Karpas-422 (cell line): ENCODE measurements around the gene PDXP. TPM values are rescaled to one million over a fixed set of nuclear protein-coding genes. Genes with fewer than 3 reads are reported as not detected.
"Not testable (repeated sequence)": the region's sequence is repeated elsewhere in the genome, so short reads cannot be mapped to it uniquely, and the experiment has no call there.

ENCODE experiments used
- DNase-seq: peaks from one replicate; pipeline ENCODE4 v3.0.0-alpha.2; 2015
- H2AFZ ChIP-seq: fragments of 200-600 bp; sonication (generic); 2 replicates; pipeline ENCODE4 v1.6.1; 2014; ENCODE audit warnings: antibody characterized with exemption, low read length, mixed read lengths
- H3K27ac ChIP-seq: fragments of 200-600 bp; sonication (generic); 2 replicates; pipeline ENCODE4 v1.5.1; 2014; ENCODE audit warnings: mild to moderate bottlenecking, low read length, moderate library complexity
- H3K27me3 ChIP-seq: fragments of 200-600 bp; sonication (generic); 2 replicates; pipeline ENCODE4 v1.6.1; 2014; ENCODE audit warnings: low read length, mixed read lengths
- H3K36me3 ChIP-seq: fragments of 200-600 bp; sonication (generic); 2 replicates; pipeline ENCODE4 v1.6.1; 2014; ENCODE audit warnings: low read length, mixed read lengths; ENCODE audit not compliant: insufficient read depth
- H3K4me1 ChIP-seq: fragments of 200-600 bp; sonication (generic); 2 replicates; pipeline ENCODE4 v1.6.1; 2014; ENCODE audit warnings: mild to moderate bottlenecking, low read length, mixed read lengths
- H3K4me2 ChIP-seq: fragments of 200-600 bp; sonication (generic); 2 replicates; pipeline ENCODE4 v1.6.1; 2014; ENCODE audit warnings: low read length, low read depth, mild to moderate bottlenecking; ENCODE audit not compliant: poor library complexity, severe bottlenecking
- H3K4me3 ChIP-seq: fragments of 200-600 bp; sonication (generic); 2 replicates; pipeline ENCODE4 v1.5.1; 2014; ENCODE audit warnings: mild to moderate bottlenecking, antibody characterized with exemption, low read length, mixed read lengths
- H3K79me2 ChIP-seq: fragments of 200-600 bp; sonication (generic); 2 replicates; pipeline ENCODE4 v1.6.1; 2014; ENCODE audit warnings: mild to moderate bottlenecking, low read length, mixed read lengths
- H3K9ac ChIP-seq: fragments of 200-600 bp; sonication (generic); 2 replicates; pipeline ENCODE4 v1.6.0; 2014; ENCODE audit warnings: low read length
- H3K9me2 ChIP-seq: fragments of 200-600 bp; sonication (generic), shearing (Covaris generic); replicated peaks from 2 replicates; pipeline ENCODE4 v1.6.0; 2014; ENCODE audit warnings: mild to moderate bottlenecking, low read length, moderate library complexity; ENCODE audit not compliant: insufficient read depth
- H3K9me3 ChIP-seq: fragments of 300-700, 200-600 bp; sonication (generic); 2 replicates; pipeline ENCODE4 v1.6.1; 2014; ENCODE audit warnings: low read length, mixed read lengths
- H4K20me1 ChIP-seq: fragments of 200-600 bp; sonication (generic); 2 replicates; pipeline ENCODE4 v1.6.1; 2014; ENCODE audit warnings: mild to moderate bottlenecking, antibody characterized with exemption, low read length, low read depth; ENCODE audit not compliant: insufficient read depth
- total RNA-seq: library from RNA; depleted of rRNA; stranded (reverse); fragments of >200 nt; shearing (Covaris generic); gene quantifications from 2 replicates; pipeline ENCODE4 v1.2.3, GENCODE V29; 2014; ENCODE audit warnings: low replicate concordance

Gene PDXP
- total RNA-seq, 1 experiment from 2014 or later = 78.9 TPM

DNA sequence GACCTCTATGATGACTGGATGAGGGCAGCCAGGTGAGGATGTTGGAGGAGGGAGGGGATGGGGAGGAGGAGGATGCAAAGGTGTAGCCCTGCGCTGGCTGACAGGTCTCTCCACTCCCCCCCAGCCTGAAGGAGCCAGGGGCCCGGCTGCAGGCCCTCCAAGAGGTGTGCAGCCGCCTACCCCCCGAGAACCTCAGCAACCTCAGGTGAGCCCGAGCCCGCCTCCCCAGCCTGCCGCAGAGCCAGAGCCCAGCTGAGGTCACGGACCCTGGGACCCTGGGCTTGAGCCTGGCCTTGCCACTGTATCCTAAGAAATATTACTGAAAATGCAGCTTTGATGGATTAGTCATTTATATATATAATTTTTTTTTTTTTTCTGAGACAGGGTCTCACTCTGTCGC is 11.2 kb upstream of the PDXP start:
- no peaks in the 10 kb centered on the region for H4K20me1 ChIP-seq
- DNase-seq = no peak
- no peak overlapping the region for H3K4me2 ChIP-seq
- H2AFZ ChIP-seq = no peak overlapping the region
- H3K9me3 ChIP-seq = no peaks in the 10 kb centered on the region
- peaks cover 5% of the 10 kb centered on the region; the same call in 1 of the 2 replicates for H3K79me2 ChIP-seq
- no peaks in the 10 kb centered on the region for H3K27me3 ChIP-seq
- no peak overlapping the region for H3K9ac ChIP-seq
- H3K4me3 ChIP-seq = no peak overlapping the region
- peaks cover 39% of the 10 kb centered on the region for H3K36me3 ChIP-seq
- peaks cover 4% of the 10 kb centered on the region for H3K4me1 ChIP-seq
- no peak overlapping the region for H3K27ac ChIP-seq
- no peaks in the 10 kb centered on the region for H3K9me2 ChIP-seq

DNA sequence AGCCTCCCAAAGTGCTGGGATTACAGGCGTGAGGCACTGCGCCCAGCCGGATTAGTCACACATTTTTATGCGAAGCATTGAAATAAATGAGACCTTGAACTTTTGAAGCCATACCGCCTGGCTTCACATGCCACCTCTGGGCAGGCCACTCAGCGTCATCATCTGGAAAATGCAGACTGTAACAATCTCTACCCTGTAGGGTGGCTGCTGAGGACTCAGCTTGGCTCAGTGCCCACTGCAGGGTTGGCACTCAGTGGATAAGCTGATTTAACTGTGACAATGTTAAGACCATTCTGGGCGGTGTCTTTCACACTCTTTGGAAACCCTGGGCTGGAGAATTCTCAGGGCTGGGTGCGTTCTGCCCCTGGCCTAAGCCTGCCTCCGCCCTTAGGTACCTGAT is 10.6 kb upstream of the PDXP start:
- Histone ChIP-seq H3K27me3 (no peaks in the 10 kb centered on the region), H3K4me2 (no peak overlapping the region), H2AFZ (no peak overlapping the region), H3K4me1 (peaks cover 3% of the 10 kb centered on the region), H3K9me2 (no peaks in the 10 kb centered on the region), H3K79me2 (peaks cover 5% of the 10 kb centered on the region; the same call in 1 of the 2 replicates), H4K20me1 (no peaks in the 10 kb centered on the region), H3K9me3 (no peaks in the 10 kb centered on the region), H3K27ac (no peak overlapping the region), H3K36me3 (peaks cover 39% of the 10 kb centered on the region), H3K4me3 (no peak overlapping the region), H3K9ac (no peak overlapping the region)
- no peak for DNase-seq

DNA sequence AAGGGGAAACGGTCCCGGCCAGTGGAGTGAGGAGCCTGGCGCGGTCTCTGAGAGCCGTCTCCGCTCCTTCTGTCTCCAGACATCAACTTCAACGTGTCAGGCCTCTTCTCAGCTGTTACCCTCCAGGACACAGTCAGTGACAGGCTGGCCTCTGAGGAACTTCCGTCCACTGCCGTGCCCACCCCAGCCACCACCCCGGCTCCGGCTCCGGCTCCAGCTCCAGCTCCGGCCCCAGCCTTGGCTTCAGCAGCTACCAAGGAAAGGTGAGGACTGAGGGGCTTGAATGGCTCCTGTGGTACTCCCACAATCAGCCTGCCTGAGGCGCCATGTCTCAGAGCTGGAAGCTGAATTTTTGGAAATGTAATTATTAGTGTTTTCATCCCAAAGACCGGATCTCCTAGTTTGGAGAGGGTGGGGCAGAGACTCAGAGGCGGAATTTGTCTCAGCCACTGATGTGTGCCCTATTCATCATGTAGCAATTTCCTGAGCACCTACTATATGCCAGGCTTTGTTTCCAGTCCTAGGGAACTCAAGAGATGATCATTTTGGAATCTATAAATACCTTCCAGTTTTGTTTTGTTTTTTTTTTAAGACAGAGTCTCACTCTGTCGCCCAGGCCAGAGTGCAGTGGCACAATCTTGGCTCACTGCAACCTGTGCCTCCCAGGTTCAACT is 7.9 kb upstream of the PDXP start:
- H3K9ac ChIP-seq = no peak overlapping the region
- peaks cover 24% of the 10 kb centered on the region for H3K36me3 ChIP-seq

DNA sequence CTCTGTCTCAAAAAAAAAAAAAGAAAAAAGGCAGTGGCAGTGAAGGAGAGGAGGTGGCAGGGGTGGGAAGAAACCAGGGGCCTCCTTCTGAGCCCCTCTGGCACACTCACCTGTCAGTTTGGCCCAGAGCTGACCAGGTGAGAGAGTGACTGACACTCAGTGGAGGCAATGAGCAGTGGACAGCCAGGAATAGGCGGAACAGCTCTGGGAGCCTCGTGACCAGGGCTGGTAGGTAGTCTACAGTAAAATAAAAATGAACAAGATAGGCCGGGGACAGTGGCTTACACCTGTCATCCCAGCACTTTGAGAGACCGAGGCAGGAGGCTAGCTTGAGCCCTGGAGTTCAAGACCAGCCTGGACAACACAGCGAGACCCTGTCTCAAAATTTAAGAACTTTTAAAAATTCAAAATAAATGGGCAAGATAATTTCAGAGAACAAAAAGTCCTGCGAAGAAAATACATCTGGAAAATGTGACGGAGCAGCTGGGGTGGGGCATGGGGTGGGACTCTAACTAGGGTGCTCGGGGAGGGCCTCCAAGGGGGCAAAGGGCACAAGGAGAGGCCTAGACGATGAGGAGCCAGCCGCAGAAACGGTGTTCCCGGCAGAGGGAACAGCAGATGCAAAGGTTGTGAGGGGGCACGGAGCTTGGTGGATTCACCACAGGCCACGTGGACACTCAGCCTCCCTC is 3.8 kb upstream of the PDXP start:
- Histone ChIP-seq H3K9ac (no peak overlapping the region), H2AFZ (no peak overlapping the region), H3K4me2 (no peak overlapping the region), H4K20me1 (peaks cover 6% of the 10 kb centered on the region), H3K4me3 (no peak overlapping the region), H3K79me2 (peaks cover 7% of the 10 kb centered on the region), H3K27ac (no peak overlapping the region), H3K4me1 (peaks cover 18% of the 10 kb centered on the region), H3K9me2 (no peaks in the 10 kb centered on the region), H3K36me3 (peaks cover 17% of the 10 kb centered on the region), H3K9me3 (no peaks in the 10 kb centered on the region), H3K27me3 (no peaks in the 10 kb centered on the region)
- no peak for DNase-seq

More for the DNA sequence above, 7.9 kb upstream of the PDXP start:
- Histone ChIP-seq H3K4me1 (no peaks in the 10 kb centered on the region), H4K20me1 (no peaks in the 10 kb centered on the region), H3K27me3 (no peaks in the 10 kb centered on the region), H3K4me3 (no peak overlapping the region), H3K27ac (no peak overlapping the region), H3K79me2 (no peaks in the 10 kb centered on the region; the same call in 1 of the 2 replicates), H3K9me2 (no peaks in the 10 kb centered on the region), H3K9me3 (no peaks in the 10 kb centered on the region), H3K4me2 (no peak overlapping the region), H2AFZ (no peak overlapping the region)
- DNase-seq = no peak

DNA sequence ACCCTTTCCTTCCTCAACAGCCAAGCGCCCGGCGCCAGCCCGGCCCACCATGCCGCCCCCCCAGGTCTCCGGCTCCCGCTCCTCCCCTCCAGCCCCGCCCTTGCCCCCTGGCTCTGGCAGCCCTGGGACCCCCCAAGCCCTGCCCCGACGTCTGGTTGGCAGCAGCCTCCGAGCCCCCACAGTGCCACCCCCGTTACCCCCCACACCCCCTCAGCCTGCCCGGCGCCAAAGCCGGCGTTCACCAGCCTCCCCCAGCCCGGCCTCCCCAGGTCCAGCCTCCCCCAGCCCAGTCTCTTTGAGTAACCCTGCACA is 3.3 kb upstream of the PDXP start:
- Histone ChIP-seq H3K4me1 (peaks cover 23% of the 10 kb centered on the region), H4K20me1 (peaks cover 11% of the 10 kb centered on the region), H3K27ac (no peak overlapping the region), H3K4me2 (no peak overlapping the region), H3K4me3 (no peak overlapping the region), H2AFZ (no peak overlapping the region), H3K79me2 (peaks cover 12% of the 10 kb centered on the region), H3K9ac (no peak overlapping the region), H3K27me3 (no peaks in the 10 kb centered on the region), H3K9me3 (no peaks in the 10 kb centered on the region), H3K36me3 (peaks cover 12% of the 10 kb centered on the region), H3K9me2 (no peaks in the 10 kb centered on the region)
- DNase-seq = no peak

DNA sequence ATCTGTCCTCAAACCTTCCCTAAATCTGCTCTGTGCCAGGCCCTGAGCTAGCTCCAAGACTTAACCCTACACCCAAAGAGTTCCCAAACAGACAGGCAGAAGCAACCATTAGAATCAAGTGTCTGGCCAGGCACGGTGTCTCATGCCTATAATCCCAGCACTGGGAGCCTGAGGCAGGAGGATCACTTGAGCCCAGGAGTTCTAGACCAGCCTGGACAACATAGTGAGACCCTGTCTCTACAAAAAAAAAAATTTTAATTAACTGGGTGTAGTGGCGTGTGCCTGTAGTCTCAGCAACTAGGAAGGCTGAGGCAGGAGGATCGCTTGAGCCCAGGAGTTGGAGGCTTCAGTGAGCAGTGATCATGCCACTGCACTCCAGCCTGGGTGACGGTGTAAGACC is 1.9 kb upstream of the PDXP start:
- H3K79me2 ChIP-seq = peaks cover 26% of the 10 kb centered on the region
- peaks cover 37% of the 10 kb centered on the region for H3K4me1 ChIP-seq
- not testable (repeated sequence) for H3K27me3 ChIP-seq, H3K9me2 ChIP-seq, H3K9ac ChIP-seq, H2AFZ ChIP-seq, H3K4me2 ChIP-seq, H3K36me3 ChIP-seq, H3K4me3 ChIP-seq, DNase-seq, H3K9me3 ChIP-seq
- peak overlapping the region; percentile 98 for H3K27ac ChIP-seq
- H4K20me1 ChIP-seq = peaks cover 24% of the 10 kb centered on the region

DNA sequence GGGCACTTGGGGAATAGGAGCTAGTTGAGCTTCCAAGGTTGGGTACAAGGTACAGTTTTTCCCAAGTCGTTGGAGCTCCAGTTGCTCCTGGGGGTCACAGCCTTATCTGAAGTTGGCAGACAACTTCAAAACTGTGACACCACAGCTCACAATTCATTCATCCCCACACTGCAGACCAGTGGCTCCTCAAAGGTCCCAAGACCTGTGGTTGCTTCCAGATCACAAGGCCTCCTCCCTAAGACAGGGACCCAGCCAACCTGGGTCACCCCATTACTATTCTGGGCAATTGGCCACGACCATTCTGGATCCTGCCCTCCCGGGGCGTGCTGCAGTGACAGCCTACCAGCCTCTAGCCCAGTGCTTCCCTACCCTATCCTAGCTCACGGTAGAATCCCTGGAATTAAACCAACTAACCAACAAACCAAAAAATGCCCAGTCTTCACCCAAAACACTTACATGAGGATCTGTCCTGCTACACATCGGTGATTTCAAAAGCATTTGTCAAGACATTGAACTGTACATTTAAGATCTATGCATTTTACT is 862 bp upstream of the PDXP start:
- Histone ChIP-seq H2AFZ (peak overlapping the region; percentile 38), H3K27ac (peak overlapping the region; percentile 98), H3K4me1 (peaks cover 43% of the 10 kb centered on the region), H3K79me2 (peaks cover 36% of the 10 kb centered on the region), H3K27me3 (no peaks in the 10 kb centered on the region), H3K4me3 (peak overlapping the region; percentile 72), H3K9ac (peak overlapping the region; percentile 78), H3K9me2 (no peaks in the 10 kb centered on the region), H3K36me3 (peaks cover 3% of the 10 kb centered on the region; the same call in 1 of the 2 replicates), H3K9me3 (no peaks in the 10 kb centered on the region), H3K4me2 (peak overlapping the region; percentile 99), H4K20me1 (peaks cover 31% of the 10 kb centered on the region)
- DNase-seq = no peak

DNA sequence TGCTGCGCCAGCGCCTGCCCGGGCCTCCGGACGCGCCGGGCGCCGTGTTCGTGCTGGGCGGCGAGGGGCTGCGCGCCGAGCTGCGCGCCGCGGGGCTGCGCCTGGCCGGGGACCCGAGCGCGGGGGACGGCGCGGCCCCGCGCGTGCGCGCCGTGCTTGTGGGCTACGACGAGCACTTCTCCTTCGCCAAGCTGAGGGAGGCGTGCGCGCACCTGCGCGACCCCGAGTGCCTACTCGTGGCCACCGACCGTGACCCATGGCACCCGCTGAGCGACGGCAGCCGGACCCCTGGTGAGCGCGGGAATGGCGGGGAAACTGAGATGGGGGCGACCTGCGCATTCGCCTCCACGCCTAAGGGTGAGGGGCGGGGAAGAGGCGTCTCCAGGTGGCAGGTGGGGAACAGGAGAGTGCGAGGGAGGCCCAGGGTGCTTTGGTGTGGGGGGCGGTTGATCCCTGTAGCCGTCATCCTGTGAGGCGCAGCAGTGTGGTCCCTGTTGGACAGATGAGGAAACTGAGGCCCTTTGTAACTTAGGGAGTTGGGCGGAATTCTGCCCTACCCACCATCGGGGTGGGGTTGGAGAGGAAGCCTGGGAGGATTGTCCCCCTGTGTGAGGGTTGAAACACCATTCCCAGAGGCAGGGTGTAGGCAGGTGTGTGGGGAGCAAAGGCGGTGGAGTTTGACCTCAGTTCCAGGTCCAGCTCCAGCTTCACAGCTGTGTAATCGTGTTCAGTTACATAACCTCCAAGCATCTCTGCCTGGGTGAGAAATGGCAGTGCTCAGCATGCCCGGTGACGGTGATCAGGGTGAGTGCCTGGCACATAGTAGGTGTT is 758 bp downstream of the PDXP start:
- peak; percentile 75 for DNase-seq
- H3K27ac ChIP-seq = peak overlapping the region; percentile 71
- peaks cover 46% of the 10 kb centered on the region for H3K79me2 ChIP-seq
- H3K27me3 ChIP-seq = no peaks in the 10 kb centered on the region
- peaks cover 43% of the 10 kb centered on the region for H3K4me1 ChIP-seq
- H3K4me3 ChIP-seq = peak overlapping the region; percentile 78
- H3K4me2 ChIP-seq = peak overlapping the region; percentile 96
- H2AFZ ChIP-seq = no peak overlapping the region
- peak overlapping the region; percentile 87 for H3K9ac ChIP-seq
- no peaks in the 10 kb centered on the region for H3K9me2 ChIP-seq
- peaks cover 41% of the 10 kb centered on the region for H4K20me1 ChIP-seq
- peaks cover 3% of the 10 kb centered on the region; the same call in 1 of the 2 replicates for H3K36me3 ChIP-seq
- H3K9me3 ChIP-seq = no peaks in the 10 kb centered on the region
